CD4-positive, alpha-beta T cell treated with Interleukin-4 for 4 hours (primary cell): Measurements from ENCODE around the gene GPHN.
A peak's percentile ranks its signal among the peaks of the same experiment; 100 is the strongest.

Experiments
- DNase-seq: peaks from one replicate; pipeline ENCODE4 v3.0.0-alpha.2; 2020

Gene GPHN

DNA sequence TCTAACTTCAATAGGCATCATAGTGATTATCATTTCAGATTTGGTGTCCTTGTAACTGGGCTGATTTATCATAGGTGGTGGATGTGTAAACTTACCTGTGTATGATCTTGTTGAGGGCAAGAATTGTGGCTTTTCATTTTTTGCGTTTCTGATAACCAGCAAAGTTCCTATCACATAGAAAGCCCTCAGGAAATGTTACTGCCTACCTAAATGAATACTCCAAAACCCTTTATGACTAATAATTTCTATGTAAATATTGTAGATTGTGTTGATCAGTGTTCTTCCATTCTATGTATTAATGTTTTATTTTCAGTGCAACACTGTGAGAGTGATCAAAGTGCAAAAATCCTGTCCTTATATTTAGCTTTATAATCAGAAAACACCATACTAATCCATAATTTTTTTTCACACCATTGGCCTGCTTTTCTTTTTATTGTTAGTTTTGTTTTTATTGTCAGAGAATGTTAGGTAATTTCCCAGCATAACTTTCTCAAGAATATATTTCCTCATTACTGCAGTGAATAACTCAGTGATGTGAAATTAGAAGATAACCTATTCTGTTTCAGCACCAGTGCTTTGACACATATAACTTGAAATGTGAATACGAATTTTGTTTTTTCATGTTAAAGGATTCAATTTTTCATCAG is 94.1 kb downstream of the GPHN start:
- DNase-seq, result no peak

DNA sequence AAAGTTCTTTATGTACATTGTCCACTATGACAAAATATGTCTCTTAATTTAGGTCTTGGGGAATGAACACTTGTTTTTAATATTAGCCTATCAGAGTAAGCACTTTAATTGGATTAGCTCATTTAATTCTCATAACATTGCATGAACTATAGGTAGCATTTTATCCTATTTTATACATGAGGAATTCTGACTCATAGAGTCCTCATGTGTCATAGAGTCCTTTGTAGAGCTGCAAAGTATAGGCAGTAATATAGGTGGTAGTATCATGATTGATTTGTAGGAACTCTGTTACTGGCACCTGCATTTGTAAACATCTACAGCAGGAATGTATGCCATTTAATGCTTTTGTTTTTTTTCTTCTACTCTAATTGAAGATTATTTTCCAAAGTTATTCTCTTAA is 96.0 kb downstream of the GPHN start:
- no peak for DNase-seq

DNA sequence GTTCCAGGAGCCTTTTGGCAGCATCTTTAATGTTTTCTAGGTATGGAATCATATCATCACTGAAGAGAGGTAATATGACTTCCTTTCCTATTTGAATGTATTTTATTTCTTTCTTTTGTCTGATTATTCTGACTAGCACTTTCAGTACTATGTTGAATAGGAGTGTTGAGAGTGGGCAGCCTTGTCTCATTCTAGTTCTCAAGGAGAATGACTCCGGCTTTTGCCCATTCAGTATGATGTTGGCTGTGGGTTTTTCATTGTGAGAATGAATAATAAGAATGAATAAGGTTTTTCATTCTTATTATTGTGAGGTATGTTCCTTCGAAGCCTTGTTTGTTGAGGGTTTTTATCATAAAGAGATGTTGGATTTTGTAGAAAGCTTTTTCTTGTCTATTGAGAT is 98.9 kb downstream of the GPHN start:
- no peak for DNase-seq

DNA sequence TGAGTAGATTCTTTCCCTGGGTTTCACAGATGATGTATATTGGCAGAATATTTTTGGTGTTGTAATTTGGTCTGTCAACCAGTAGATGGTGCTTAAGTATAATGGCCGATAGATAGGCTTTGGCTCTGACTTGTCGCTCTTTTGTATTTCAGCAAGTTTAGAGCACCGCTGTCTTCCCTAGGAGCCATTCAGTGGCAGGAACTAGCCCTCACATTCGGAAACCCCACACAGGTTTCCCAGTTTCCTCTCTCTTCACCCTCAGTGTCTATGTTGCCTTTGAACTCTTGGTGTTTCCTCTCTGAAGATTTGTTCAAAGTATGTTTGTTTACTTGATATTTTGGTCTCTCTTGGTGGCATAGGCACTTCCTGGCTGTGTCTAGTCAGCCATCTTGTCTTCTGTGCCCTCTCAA is 102.2 kb downstream of the GPHN start:
- DNase-seq, result peak; percentile 9

DNA sequence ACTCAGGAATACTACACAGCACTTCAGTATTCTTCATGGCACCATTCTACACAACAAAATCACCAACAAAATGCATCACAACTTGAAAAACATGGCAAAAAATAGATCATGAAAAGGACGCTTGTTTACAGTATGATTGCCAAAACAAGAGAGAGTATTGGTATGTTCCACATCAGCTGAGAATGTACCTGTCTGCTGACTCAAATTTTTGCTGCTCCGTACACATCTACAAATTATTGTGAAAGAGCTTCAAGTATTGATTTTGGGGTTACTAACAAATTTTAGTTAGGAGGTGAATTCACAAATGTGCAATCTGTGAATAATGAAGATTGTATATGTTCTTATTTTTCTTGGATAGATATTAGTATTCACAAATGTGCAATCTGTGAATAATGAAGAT is 105.4 kb downstream of the GPHN start:
- DNase-seq, result no peak

DNA sequence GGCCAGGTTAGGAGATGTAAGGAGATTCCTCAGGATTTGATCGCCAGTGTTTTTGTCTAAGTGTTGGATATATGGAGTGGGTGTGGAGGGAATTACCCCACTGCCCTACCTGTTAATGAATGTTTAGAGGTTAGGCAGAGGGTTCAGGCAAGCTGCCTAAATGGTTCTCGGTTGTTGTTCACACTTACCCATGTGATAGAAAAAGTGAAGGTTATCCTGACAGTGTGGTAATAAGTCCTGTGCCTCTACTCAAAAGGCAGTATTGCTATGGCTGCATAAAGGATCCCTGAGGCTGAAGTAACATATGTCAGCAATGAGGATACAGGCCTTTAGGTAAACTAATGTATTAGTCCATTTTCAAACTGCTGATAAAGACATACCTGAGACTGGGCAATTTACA is 112.0 kb downstream of the GPHN start:
- no peak for DNase-seq

DNA sequence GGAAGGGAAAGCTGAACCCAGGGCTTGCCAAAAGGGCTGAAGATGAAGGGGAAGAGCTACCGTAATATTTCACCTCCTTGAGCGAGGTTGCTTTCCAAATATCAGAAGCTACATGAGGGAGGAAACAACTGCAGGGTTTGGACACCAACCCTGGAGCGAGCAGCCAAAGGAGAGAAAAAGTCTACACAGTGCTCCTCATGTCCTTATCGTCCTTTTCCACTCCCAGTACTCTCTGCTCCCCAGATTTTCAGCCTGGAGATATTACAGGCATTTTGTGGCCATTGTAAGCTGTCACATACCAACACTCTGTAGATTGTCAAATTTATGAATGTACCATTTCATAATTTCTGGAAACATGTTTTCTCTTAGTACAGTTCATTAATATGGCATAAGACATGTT is 115.9 kb downstream of the GPHN start:
- no peak for DNase-seq

DNA sequence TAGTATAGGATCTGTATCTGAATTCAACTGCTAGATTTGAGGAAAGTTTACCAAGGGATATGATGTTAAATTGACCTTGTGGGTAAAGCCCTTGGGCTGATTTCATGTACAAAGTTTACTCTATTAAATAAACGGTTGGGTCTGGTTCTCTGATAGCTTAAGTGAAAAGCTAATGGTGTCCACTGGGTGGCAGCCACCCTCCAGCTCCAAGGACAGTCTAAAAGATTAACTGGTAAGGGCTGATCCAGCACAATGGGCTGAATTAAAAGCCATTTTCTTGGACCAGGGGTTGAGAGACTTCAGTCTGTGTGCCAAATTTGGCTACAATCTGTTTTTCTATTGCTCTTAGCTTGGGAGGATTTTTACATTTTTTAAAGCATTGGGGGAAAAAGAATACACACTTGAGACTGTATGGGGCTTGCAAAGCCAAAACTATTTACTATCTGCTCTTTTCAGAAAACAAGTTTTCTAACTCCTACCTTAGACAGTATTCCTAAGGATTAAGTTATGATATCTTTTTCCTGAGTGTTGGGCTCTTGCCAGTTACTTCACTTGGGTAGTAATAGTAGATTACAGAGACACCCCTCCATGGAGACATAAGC is 116.5 kb downstream of the GPHN start:
- DNase-seq, result peak; percentile 20

DNA sequence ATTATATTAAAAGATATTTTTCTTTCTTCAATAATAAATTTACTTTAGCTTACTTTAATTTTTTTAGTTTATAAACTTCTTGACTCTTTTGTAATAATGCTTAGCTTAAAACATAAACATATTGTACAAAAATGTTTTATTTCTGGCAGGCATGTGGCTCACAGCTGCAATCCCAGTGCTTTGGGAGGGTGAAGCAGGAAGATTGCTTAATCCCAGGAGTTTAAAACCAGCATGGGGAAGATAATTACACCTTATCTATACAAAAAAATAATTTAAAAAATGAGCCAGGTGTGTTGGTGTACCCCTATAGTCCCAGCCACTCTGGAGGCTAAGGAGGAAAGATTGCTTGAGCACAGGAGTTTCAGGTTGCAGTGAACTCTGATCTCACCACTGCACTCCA is 120.7 kb downstream of the GPHN start:
- no peak for DNase-seq

DNA sequence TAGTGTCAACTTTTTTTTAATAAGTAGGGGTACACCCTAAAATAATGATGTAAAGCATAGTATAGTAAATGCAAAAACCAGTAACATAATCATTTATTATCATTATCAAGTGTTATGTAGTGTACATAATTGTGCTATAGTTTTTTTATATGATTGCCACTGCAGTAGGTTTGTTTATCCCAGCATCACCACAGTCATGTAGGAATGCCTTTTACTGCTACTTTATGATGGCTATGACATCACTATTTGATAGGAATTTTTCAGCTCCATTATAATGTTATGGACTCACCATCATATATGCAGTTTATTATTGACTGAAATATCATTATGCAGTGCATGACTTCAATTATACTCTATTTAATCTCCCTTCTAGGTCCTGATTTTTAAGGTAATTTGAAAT is 121.6 kb downstream of the GPHN start:
- DNase-seq, result no peak

DNA sequence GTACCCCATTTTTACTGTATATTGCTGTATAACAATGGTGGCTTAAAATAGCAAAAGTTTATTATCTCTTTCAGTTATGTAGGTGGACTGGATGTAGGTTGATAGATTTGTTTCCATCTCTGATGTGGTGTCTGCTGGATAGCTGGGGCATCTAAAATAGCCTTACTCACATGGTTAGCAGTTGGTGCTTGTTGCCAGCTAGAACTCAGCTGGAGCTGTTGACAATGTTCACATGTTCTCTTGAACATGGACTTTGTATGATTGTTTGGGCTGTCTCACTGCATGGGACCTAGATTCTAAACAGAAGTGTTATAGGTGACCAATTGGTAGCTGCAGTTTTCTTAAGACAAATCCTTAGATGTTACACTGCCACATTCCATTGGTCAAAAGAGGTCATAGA is 126.9 kb downstream of the GPHN start:
- no peak for DNase-seq

DNA sequence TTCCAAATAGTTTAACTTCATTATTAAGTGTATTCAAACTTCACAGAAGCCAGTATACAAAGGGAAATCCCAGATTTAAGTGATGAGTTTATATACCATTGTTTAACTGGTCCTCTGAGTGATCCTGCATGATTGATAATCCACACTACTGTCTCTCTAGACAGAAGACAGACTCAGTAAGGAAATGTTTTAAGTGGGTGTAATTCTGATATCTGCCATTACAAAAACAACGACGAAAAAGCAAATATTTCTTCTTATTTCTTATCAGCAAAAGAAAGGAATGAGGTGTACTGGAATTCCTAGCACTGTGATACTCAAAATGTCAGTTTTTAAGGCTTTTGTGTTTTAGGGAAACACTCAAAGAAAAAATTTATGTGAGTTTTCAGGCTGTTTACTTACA is 127.5 kb downstream of the GPHN start:
- no peak for DNase-seq

DNA sequence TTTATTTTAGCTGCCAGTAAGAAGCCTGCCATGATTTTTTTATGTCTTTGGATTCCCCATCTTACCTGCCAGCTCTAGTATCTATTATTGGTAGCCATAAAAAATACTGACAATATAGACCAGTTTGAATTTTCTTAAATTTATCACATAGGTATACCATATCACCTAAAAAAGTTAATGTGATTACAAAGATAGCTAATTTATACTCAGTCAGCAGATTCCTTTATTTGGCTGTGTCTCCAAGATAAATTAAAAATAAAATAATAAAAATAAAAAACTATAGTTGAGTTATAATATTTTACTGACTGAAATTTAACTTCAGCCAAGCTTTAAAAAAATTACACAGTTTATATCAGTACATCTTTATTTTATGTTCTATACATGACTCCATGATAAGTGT is 128.3 kb downstream of the GPHN start:
- no peak for DNase-seq

DNA sequence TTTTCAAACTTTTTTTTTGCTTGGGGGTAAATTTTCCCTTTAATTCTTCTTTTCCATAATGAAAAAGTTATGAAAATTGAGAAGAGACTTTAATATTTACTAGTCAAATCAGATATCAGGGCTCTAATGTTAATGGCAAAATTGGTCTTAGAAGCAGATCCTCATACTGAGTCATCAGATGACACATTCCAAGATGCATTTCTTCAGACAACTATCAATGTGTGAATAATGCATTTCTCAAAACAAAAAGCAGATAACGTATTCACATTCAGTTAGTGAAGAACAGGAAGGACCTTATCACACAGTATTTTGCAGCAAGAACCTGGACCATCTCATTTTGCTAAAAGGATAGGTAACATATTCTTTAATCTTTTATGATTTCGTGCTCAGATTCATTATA is 130.7 kb downstream of the GPHN start:
- DNase-seq, result no peak

DNA sequence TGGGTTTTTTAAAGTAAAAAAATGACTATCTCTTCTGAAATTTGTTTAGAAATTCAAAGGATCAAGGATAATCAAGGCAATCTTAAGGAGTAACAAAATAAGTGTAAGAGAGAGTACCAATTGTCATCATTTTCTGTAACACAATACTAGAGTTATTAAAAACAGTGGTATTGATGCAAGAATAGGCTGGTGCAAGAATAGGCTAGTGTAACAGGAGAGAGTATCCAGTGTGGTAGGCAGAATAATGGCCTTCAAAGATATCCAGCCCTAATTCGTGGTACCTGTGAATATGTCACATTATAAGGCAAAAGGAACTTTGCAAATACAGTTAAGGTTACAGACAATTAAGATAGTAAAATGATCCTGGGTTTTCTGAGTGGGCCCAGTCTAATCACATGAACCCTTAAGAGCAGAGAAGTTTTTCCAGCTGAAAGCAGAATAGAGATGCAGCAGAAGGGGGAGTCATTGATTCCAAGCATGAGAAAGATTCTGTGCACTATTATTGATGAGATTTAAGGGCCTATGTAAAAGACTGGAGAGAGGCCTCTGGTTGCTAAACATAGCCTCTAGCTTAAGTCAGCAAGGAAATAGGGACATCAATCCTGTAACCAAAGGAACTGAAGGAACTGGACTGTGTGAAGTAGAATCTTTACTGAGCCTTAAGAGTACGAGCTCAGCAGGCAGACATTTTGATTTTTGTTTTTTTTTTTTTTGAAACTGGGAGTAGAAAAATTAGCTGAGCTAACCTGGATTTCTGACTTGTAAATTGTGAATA is 134.1 kb downstream of the GPHN start:
- no peak for DNase-seq

DNA sequence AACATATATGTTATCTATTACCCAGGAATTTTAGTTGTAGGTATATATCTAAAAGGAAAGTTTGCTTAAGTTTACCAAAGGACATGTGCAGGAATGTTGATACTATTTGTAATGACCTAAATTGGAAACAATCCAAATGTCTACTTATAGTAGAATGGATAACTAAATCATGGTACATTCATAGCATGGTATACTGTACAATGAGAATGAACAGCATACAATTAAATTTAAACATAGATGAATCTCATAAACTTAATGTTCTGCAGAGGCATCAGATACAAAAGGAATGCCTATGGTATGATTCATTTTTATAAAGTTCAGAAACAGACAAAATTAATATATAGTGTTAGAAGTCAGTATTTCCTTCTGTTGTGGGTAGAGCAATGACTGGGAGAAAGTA is 135.4 kb downstream of the GPHN start:
- no peak for DNase-seq

DNA sequence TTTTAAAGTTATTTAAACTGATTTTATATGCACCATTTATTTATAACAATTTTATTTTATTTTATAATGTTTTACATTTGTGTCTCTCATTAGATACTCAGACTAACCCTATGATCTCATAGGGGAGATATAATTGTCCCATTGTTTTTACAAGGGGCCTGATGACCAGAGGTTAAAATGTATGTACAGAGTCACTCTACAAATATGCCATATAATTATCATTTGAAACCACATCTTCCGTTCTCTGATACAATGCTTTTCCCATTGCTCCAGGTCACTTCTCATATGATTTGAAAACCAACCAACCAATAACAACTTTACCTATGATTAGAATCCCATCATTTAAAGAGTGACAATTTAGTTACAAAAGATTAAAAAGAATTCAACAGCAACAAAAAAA is 137.8 kb downstream of the GPHN start:
- no peak for DNase-seq

DNA sequence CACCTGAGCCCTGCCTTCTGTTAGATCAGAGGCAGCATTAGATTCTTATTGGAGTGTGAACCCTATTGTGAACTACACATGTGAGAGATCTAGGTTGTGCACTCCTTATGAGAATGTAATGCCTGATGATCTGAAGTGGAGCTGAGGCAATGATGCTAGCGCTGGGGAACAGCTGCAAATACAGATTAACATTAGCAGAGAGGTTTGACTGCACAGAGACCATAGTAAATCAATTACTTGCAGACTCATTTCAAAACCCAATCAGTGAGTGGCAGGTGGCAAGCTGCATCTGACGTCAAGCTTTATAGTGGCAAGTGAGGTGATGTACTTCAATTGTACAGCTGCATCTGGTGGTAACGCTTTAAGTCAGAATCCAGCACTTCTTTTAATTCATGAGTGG is 141.6 kb downstream of the GPHN start:
- no peak for DNase-seq

DNA sequence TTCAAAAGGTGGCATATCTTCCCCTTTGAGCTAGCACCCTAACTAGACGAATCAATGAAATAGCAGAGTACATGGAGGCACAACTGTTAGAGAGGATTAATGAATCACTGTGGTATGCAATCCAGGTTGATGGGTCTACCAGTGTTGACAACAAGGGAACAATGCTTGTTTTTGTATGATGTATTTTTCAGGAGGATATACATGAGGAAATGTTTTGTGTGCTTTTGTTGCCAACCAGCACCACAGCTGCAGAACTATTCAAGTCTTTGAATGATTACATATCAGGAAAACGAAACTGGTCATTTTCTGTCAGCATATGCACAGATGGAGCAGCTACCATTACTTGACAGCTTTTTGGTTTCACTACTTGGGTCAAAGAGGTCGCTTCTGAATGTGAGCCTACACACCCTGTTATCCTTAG is 142.6 kb downstream of the GPHN start:
- DNase-seq, result no peak

DNA sequence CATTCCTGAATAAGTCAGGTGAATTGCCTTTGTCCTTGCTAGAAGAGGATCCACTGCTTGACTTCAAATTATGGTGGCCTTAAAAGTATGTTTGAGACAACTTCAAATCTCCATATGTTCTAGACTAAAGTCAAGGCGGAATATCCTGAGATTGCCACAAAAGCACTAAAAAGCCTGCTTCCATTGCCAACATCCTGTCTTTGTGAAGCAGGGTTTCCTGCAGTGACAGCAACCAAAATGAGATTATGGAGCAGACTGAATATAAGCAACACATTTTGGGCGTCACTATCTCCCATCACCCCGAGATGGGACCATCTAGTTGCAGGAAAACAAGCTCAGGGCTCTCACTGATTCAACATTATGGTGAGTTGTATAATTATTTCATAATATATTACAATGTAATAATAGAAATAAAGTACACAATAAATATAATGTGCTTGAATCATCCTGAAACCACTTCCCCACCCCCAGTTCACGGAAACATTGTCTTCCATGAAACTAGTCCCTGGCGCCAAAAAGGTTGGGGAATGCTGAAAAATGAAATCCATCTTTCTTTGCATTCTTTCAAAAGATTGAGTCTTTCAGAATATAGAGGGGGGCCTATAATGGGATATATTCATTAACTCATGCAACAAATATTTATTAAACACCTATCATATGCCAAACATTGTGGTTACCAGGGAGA is 143.7 kb downstream of the GPHN start:
- DNase-seq, result no peak

DNA sequence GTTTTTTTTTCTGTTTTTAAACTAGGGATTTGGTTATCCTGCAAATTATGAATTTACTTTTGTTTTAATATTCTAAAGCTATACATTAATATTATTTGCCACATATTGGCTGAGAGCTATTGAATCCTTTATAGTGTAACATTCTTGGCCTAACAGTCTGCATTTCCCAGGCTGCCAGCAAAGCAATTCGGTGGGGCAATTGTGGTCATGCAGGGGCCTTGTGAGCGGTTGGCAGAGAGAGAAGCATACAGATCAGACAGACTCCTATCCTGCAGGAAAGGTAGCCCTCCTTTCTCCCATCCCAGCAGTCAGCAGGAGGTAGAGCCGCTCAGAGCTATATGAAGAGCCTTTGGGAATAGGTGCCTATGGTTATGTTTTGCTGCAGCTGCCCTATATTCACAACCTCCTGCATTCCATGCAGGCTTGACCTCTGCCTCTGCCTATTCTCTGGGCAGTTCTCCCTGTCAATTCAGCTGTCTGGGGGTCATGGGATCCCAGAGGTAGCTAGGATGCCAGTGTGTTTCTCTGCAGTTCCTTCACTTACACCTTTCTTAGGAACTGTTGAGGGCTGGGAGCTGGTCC is 144.7 kb downstream of the GPHN start:
- no peak for DNase-seq

DNA sequence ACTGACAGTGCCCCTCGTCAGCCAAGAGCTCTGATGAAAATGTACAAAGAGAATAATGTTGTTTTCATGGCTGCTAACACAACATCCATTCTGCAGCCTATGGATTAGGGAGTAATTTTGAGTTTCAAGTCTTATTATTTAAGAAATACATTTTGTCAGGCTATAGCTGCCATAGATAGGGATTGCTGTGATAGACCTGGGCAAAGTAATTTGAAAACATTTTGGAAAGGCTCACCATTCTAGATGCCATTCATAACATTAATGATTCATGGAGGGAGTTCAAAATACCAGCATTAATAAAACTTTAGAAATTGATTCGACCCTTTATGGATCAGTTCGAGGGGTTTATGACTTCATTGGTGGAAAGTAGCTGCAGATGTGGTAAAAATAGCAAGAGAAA is 149.8 kb downstream of the GPHN start:
- DNase-seq, result no peak

DNA sequence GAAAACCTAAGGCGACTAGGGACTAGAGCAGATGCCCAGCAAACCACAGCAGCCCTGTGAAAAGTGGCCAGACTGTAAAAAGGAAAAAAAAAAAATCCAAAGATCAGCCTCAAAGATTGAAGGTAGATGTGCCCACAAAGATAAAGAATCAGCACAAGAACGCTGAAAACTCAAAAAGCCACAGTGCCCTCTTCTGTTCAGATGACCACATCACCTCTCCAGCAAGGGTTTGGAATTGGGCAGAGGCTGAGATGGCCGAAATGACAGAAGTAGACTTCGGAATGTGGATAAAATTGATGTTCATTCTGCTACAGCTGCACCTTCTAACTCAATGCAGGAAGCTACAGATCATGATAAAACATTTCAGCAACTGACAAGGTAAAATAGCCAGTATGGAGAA is 154.4 kb downstream of the GPHN start:
- no peak for DNase-seq

DNA sequence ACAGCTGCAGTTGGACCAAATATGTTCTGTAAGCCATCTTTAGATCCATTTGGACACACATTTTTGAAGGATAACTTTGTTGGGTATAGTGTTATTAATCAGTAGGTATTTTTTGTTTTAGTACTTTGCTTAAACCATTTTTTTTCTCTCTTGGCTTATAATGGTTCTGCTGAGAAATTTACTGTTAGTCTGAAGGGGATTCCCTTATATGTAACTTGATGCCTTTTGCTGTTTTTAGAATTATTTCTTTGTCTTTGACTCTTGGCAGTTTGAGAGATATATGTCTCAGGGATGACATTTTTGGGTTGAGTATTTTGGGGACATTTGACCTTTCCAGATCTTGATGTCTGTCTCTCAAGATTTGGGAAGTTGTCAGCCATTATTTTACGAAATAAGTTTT is 169.8 kb downstream of the GPHN start:
- no peak for DNase-seq
